ENCODE measurements around the gene PDLIM7.

The PDLIM7 gene

DNA sequence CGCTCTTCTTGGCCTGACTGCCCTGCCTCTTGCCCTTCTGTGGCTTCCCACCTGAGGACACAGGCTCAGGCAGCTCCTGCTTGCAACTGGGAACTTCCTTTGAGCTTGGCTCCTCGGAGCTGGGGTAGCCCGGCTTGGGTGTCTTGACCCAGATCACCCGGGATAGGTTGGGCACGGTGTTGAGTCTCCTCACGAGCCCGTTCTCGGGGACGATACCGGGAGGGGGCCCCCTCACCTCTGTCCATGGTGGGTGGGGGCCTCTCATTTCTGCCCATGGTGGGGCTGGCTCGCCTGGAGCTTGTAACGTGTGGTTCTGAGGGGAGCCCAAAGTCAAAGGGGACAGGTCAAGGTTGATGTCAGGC, 27.1 kb upstream of the PDLIM7 start:
- DNase-seq (ENCODE audit: low read depth), result no peak

DNA sequence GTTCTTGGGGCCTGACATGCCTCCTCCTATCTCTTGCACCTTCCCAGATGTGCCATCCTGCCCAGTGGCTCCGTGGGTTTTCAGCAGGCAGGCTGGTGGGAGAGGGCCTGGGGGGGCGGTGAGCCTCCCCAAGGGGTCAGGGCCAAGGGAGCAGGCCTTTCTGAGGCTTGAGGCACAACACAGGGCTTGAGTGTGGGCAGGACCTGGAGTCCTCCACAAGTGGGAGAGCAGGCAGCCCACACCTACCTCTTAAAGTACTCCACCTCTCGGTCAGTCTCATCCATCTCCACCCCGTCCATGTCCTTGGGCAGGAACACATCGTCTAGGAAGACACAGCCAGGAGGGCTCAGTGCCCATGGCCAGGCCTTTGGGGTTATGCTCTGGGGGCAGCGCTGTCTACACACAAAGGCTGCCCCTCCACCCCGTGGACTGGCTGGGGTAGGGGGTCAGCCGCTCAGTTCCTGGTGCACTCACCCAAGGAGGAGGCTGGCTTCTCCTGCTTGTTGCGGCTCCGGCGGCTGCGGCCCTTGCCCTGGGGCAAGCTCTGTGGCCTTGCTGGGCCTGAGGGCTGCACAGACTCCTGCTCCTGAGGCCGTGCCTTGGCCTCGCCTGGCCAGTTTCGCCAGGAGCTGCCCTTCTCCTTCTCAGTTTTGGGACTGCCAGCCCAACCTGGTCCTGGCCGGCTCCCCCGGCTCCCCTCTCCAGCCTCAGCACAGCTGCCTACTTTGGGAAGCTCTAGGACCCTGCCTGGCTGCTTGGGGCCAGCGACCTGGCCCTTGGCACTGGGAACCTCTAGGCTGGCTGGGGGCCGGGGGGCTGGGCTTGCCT, 26.5 kb upstream of the PDLIM7 start:
- no peak for DNase-seq (ENCODE audit: low read depth)

DNA sequence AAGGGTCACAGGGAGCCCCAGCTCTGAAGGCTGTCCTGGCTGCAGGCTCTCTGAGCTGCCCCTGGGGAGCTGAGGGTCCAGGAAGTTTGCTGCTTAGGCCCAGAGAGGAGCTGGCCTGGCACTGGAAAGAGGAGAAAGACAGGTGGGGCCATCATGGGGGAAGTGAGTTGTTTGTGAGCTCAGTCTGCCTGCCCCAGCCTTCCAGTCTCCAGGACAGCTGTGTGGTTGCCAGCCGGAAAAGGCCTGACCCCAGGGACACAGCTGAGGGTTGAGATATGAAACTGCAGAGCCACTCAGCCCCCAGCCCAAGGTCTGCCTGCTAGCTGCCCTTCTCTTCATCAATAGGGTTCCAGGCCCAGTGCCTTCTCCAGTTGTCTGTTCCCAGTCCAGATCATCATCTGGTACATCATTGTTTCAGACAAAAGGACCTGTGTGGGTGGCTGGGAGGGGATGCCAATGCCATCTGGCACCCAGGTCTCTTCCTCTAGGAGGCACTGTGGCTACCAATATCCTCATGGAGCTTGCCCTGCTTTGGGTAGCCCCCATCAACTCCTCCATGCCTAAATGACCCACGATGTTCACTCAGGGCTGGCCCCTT, 23.6 kb upstream of the PDLIM7 start:
- no peak for DNase-seq (ENCODE audit: low read depth)

DNA sequence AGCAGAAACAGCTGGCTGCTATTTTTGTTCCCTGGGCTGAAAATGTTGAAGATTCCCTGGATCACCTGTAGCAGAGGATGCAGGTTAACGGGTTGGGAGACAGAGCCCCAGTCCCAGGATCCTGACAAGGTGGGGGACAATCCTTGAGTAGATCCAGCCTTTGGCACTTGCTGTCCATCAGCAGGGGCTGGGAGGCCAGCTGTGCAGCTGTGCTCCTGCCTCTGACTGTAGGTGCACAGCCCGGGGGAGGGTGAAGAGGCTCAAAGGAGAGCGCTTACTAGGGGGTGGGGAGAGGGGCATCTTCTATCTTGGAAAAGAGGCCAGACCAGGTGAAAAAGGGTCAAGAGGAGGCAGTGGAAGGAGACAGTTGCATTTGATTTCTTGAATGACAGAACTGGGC, 22.9 kb upstream of the PDLIM7 start:
- no peak for DNase-seq (ENCODE audit: low read depth)

DNA sequence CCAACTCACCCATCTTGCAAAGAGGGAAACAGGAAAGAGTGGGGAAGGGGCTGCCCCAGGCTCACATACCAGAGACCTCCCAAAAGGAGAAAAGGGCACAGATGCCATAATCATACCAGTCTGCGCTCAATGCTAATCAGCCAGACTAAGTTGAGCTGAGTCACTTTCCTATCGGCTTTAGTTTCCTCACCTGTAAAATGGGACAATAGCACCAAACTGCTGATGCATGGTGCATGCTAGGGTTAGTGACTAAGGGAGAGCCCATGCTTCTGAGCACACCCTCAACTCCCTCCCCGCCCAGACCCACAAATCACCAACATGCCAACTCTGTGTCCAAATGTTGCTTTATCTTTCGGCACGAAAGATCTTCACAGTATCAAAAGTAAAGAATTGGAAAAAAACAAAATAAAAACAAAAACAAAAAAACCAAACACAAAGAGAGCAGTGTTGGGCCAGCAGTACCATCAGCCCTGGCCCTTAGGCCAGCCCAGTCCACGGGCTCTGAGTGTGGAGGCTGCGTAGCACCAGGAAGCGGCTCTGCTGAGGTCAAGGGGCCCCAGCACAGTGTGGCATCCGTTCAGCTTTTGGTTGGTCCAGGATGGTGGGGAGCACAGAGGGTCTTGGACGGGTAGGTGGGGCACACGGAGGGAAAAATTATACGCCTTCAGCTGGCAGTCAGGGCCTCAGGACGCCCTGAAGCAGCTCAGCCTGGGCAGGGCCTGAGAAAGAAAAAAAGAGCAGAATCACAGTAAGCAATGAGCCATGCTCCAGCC, 22.2 kb upstream of the PDLIM7 start:
- no peak for DNase-seq (ENCODE audit: low read depth)

DNA sequence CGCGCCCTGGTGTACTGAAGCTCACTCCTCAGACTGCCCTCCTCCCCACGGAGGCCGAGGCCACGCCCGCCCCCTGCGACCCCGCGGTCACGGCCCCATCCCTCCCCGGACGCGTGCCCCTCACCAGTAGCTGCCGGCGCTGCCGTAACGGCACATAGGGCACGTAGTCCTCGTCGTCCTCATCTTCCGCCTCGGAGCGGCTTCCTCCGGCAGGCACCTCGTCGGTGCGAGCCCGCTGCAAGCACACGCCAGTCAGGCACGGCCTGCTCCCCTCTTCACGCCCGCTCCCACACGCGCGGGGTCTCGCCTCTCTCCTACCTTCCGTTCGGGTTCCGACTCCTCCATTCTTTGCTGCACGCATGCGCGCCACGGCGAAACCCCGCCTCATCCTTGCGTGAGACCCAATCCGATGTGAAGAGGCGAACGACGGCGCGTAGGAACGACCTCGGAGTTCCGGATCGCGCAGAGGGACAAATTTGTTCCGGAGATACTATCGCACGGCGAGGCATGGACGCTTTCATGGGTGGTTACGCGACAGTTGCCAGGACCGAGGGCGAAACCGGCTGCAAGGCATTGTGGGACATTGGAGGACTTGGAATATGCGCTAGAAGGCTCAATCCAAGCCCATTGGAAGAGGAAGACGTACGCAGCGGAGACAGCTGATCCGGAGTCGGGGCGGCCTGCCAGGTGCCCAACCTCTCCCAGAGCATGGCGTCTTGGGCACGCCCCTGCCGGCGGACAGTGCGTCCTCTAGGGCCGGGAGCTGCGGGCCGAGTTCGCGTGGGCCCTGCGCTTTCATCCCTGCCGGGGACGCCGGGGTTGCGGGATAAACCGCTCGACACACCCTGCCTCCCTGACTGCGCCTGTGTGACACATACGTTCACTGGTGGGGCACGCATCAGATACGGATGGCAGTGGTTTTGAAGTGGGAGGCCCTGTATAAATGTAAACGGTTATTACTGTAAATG, 19.5 kb upstream of the PDLIM7 start, which contains the start of gene DDX41:
DDX41 (minus strand) TSS at position 361 of the 968 bp plus-strand sequence; CDS start at position 345, 16 bp downstream.
- peak; percentile 94 for DNase-seq (ENCODE audit: low read depth)

DNA sequence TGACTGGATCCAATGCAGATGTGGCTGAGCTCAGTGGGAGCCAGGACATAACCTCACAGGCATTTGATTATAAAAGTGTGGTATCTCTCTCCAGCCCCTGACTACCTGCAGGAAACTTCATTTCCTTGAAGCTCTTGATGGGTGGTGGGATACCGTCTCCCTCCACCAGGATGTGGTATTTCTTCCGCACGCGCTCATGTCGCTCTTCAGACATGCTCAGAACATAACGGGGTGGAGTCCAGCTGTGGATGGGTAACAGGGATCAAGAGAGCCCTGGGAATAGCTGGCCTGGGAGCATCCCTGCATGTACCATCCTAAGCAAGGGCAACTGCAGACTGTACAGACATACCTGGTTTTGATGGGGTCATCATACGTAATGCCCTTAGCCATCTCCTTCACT, 18.2 kb upstream of the PDLIM7 start:
- DNase-seq (ENCODE audit: low read depth), result no peak

DNA sequence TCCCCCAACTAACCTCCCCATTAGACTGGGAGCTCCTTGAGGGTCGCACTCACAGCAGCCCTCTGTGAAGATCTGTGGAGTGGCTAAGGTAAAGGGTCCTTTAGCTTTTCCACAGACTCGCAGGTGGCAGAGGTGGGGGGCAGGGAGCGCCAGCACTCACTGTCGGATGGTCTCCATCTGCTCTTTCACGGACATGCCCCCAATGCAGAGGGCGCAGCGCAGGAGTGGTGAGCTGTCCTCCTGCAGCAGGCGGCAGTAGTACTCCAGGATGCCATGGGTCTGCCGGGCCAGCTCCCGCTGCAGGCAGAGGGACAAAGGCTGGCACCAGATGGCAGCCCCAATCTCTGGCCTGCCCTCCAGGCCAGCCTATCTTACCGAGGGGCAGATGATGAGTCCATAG, 17.1 kb upstream of the PDLIM7 start:
- no peak for DNase-seq (ENCODE audit: low read depth)

DNA sequence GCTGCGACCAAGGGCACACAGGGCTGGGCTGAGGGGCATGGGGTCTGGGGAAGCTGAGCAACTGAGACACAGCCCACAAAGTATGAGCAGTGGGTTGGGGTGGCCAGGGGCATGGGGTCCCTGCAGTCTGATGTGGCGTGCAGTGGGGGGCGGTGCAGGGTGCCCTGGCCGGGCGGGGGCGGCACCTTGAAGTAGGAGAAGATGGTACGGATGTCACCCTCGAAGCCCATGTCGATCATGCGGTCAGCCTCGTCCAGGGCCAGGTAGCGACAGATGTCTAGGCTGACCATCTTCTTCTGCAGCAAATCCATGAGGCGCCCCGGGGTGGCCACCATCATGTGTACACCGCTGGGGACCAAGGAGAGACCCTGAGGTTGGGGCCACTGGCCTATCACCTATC, 16.1 kb upstream of the PDLIM7 start:
- DNase-seq (ENCODE audit: low read depth), result no peak

DNA sequence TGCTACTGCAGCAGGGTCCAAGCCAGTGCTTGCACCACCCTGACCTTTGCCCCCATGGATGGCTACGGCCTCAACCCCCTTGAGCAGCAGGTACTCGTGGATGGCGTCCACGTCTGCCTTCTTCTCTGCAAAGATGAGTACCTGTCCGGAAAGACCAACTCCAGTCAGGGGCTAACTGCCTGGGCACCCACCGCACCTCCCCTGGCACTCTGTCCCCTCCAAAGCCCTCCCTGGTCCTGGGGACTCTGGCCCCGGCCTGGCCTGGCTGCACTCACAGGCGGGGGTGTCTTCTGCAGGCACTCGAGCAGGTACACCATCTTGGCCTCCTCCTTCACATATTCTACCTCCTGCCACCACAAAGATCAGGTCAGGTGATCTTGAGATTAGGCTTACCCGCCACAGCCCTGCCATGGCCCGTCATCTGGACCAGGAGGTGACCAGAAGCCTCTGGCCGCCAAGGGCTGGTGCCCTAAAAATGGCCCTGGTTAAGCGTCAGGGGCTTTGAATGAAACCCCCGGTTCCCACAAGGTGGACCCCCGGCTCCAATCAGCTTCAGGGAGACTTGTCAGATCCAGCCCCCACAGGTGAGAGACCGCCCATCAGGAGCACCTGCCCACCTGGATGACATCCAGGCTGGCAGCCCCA, 15.5 kb upstream of the PDLIM7 start:
- no peak for DNase-seq (ENCODE audit: low read depth)

DNA sequence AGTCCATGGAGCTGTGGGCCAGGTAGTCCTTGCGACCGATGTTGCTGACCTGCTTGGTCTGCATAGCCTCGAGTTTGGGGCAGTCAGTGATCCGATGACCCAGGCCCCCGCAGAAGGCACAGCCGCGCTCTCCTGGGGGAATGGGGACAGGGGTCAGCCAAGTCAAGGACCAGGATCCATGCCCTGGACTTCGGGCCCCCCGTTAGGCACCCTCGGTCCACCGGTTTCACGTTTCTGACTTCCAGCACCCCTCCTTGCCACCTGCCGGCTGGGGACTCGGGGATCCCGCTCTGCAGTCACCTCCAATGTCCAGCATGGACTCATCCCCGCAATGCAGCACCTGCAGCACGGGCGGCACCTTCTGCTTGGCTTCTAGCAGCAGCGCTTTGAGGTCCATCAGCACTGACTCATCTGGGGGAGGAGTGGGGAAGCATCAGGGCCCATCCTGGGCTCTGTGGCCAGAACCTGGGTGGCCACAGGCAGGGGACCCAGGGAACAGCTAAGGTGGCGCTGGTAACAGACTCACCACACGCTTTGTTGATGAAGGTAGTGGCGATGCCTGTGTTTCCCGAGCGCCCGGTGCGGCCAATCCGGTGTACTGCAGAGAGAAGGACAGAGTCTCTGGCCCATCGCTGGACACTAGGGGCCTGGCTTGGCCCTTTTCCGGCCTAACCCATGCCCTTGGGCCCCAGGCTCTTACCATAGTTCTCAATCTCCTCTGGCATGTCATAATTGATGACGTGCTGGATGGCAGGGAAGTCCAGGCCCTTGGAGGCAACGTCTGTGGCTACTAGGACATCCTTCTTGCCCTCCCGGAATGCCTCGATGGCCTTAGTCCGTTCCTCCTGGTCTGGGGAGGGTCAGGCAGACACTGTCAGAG, 14.6 kb upstream of the PDLIM7 start:
- no peak for DNase-seq (ENCODE audit: low read depth)

DNA sequence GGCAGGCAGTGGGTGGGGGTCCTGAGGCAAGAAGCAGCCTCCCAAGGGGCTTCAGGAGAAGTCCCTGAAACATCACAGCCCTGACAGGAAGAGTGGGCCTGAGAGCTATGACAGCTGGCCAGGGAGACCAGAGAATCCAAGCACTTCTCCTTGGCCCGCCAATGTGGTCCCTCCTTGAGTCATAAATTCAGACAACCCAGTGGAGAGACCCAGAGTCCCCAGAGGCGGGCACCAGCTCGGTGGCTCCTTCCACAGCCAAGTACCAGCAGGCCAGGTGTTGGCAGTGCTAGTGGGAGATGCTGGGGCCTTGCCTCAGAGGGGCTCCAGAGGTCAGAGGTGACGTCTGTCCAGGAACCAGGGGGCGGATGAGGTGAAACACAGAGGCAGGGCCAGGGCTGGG, 13.8 kb upstream of the PDLIM7 start:
- no peak for DNase-seq (ENCODE audit: low read depth)

DNA sequence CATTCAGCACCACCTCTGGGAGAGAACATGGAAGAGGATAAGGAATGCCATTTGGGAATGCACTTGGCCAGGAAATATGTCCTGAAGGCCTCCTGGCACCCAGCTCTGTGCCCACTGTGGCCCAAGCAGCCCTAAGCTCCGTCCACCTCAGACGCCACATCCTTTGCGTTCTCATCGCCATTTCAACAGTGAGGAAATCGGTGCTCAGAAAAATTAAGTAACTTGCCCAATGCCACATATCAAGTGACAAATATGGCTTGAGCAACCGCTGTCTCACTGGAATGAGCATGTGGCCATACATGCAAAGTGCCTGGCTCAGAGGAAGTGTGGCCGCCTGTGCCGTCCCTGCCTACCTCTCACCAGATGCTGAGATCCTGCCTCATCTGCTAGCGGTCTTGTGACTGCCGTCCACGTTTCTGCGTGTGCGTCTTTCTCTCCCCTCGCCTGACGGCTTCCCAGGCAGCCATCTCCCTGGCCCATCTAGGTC, 13.2 kb upstream of the PDLIM7 start:
- DNase-seq (ENCODE audit: low read depth), result no peak

DNA sequence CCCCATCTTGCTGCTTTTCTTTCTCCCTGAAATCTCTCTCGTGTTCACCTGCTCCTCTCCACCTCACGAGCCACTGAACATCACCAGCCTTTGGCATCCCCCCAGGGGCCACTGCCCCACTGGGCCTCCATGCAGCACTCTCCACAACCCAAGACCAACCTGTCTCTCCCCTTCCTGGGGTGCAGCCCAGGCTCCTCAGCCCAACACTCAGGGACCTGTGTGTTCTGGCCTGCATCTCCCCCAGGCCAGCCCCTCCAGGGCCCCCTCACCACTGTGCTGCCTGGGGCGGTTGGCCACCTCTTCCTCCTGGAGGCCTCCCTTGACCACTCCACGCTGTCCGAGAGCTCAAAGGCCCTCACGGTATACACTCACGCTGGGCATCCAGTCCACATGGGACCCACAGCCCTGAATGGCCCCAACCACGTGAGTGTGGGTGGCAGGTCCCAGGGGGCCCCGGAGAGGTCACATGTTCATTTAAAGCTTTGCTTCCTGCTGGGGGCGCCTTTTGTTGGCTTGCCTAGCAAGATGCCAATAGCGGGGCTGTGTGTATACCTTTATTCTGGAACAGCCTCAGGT, 12.7 kb upstream of the PDLIM7 start:
- no peak for DNase-seq (ENCODE audit: low read depth)

DNA sequence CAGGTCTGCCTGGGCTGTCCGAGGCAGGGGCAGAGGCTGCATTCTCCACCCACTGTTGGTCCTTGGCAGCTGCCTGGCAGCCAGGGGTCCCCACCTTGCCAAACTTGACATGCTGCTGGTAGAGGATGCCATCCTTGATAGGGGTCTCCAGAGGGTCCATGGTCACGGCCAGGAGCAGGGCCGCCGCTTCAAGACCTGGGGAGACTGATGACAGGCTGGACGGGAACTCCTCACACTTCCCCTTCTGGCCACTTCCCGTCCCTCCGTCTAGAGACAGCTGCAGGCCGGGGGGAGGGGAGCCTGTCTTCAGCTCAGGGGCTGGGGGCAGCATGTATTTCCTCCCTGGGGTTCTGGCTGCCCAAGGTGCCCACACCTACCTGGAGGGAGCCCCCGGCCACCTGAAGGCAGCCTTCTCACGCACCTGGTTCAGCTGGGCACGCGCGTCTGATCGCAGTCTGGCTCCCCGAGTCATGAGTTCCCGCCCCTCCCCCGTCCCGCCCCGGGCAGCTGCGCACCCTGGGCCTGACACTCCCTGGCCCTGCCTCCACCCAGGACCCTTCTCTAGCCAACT, 12.1 kb upstream of the PDLIM7 start, which contains the start of gene DOK3:
DOK3 (minus strand) TSS at position 446 of the 571 bp plus-strand sequence; CDS start at position 160, 286 bp downstream.
- DNase-seq (ENCODE audit: low read depth), result no peak

DNA sequence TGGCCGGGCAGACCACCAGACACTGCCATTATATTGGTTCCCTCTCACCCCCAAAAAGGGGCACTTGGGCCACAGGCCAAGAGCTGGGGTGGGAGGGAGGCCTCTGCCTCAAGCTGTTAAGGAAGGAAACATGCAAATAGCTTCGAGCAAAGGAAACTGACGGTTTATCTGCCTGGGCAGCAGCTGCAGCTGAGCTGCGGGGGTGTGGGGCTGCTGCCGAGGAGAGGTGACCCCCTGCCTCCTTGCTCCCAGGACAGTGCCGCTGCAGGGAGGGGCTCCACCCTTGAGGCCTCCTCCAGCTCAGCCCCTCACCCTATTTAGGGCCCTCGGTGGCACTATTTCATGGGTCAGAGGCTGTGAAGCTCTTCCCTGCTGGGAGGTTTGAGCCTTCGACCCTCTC, 11.4 kb upstream of the PDLIM7 start:
- no peak for DNase-seq (ENCODE audit: low read depth)

DNA sequence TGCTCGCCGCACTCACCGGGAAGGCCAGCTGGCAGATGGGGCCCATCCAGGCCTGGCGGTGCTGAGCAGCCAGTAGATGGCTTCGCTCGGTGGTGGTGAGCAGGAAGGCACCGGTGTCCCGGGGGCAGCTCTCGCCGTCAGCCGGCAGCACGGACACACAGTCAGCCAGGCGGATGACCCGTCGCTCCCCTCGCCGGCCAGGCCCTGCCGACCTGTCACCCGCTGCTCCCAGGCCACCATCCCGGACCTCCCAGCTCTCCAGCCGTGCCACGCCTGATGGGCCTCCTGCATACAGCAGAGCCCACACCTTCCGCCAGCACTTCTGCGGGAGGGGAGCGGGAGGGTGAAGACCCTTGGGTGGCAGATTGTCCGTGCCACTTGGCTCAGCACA, 10.8 kb upstream of the PDLIM7 start:
- DNase-seq (ENCODE audit: low read depth), result no peak

DNA sequence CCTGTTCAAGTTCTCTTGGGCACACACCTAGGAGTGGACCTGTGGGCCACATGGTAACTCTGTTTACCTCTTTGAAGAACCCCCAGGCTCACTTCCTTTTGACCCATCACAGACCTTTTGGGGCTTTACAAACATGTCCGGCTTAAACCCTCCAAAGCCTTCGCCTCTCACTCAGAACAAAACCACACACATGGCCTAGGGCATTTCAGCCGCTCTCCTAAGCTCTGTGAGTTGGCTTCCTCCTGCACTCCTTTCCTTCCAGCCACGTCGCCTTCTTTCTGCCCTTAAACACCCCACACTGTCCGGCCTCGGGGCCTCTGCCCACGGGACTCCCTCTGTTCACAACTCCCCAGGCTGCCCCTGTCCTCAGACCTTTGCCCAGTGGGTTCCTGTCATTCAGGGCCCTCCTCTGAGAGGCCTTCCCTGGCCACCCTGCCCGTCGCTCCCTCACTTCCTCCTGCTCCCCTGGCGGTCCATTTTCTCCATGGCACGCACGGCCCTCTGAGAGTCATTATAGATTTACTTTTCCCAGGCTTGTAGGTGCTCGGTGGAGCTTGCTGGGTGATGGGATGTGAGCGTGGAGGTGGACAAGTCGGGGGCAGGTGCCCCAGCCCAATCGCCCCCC, 10.3 kb upstream of the PDLIM7 start:
- no peak for DNase-seq (ENCODE audit: low read depth)

DNA sequence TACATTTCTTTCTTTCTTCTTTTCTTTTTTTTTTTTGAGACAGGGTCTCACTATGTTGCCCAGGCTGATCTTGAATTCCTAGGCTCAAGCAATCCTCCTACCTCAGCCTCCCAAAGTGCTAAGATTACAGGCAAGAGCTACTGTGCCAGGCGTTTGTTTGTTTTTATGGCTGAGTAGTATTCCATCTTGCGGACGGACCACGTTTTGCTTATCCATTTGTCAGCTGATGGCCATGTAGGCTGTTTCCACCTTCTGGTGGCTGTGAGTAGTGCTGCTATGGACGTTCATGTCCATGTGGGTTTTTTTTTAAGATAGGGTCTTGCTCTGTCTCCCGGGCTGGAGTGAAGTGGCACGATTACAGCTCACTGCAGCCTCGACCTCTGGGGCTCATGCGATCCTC, 9.8 kb upstream of the PDLIM7 start:
- DNase-seq (ENCODE audit: low read depth), result no peak
